Activated T-cell treated with anti-CD3 and anti-CD28 coated beads, Interleukin-2, amount 50 U/mL, for 72 hours (primary cell): ENCODE data around the gene ABCC3. TPM values are rescaled to one million over a fixed set of nuclear protein-coding genes. Genes with fewer than 3 reads are reported as not detected.

Source experiments
- ATAC-seq, 2 donors: fragments of 150-1000 bp; cut with Tn5 transposase; replicated peaks in 1 of 2; 2 replicates each; pipeline ENCODE4 v1.10.0; 2021; ENCODE audit warnings: moderate library complexity in 2 of 2, mild to moderate bottlenecking in 1 of 2
- DNase-seq, 2 donors: peaks; one replicate each; pipeline ENCODE4 v3.0.0; 2021 to 2022; ENCODE audit warnings: mixed read lengths in 1 of 2
- H3K27ac Mint-ChIP-seq: one replicate; pipeline ENCODE4 v1.8.0; 2022; ENCODE audit warnings: mild to moderate bottlenecking, moderate library complexity, mixed read lengths
- H3K27me3 Mint-ChIP-seq: one replicate; pipeline ENCODE4 v1.8.0; 2022; ENCODE audit warnings: low read depth, mixed read lengths
- H3K36me3 Mint-ChIP-seq, 2 donors: one replicate each; pipeline ENCODE4 v1.8.0; 2022; ENCODE audit warnings: mixed read lengths in 2 of 2, mild to moderate bottlenecking in 1 of 2; ENCODE audit not compliant: insufficient read depth in 2 of 2
- H3K4me1 Mint-ChIP-seq: one replicate; pipeline ENCODE4 v1.8.0; 2022; ENCODE audit warnings: low read depth, mixed read lengths
- H3K4me3 Mint-ChIP-seq, 2 donors: one replicate each; pipeline ENCODE4 v1.8.0; 2022; ENCODE audit warnings: mild to moderate bottlenecking in 2 of 2, mixed read lengths in 2 of 2, moderate library complexity in 2 of 2
- H3K9me3 Mint-ChIP-seq, 2 donors: one replicate each; pipeline ENCODE4 v1.8.0; 2022; ENCODE audit warnings: mixed read lengths in 2 of 2
- total RNA-seq, 2 donors: library from RNA; stranded (reverse); gene quantifications; one replicate each; pipeline ENCODE4 v1.2.3, GENCODE V29; 2022

The ABCC3 gene
- not detected for total RNA-seq

GRCh38 chr17:50634224-50634914 lies at the start of gene ABCC3:
TSS of gene ABCC3 (plus strand) at chr17:50634881. CDS start at chr17:50634937, 56 bp downstream.
- DNase-seq (peak; percentile 9 to 23), ATAC-seq (peak; percentile 46 to 49)
- H3K9me3 Mint-ChIP-seq: no peaks in the 10 kb centered on the region
- peak within 1 kb of the TSS in 1 of 2 donors; percentile 36 for H3K4me3 Mint-ChIP-seq
- H3K36me3 Mint-ChIP-seq: no peaks in the 10 kb centered on the region
- H3K27ac Mint-ChIP-seq: no peak within 1 kb of the TSS
- no peaks in the 10 kb centered on the region for H3K4me1 Mint-ChIP-seq
- H3K27me3 Mint-ChIP-seq: peaks cover 69% of the 10 kb centered on the region

- Mint-ChIP-seq H3K9me3 (no peaks in the 10 kb centered on the region), H3K36me3 (no peaks in the 10 kb centered on the region), H3K27ac (no peak overlapping the region), H3K4me3 (no peak overlapping the region), H3K4me1 (no peaks in the 10 kb centered on the region), H3K27me3 (peaks cover 6% of the 10 kb centered on the region)
- ATAC-seq: no peak
- no peak for DNase-seq
Measured at GRCh38 chr17:50585346-50585745, 49.3 kb upstream of the ABCC3 start.

- DNase-seq: no peak
- H3K27me3 Mint-ChIP-seq: peaks cover 6% of the 10 kb centered on the region
- no peaks in the 10 kb centered on the region for H3K4me1 Mint-ChIP-seq
- ATAC-seq: no peak
- H3K4me3 Mint-ChIP-seq: no peak overlapping the region
- no peaks in the 10 kb centered on the region for H3K36me3 Mint-ChIP-seq
- no peak overlapping the region for H3K27ac Mint-ChIP-seq
- no peaks in the 10 kb centered on the region for H3K9me3 Mint-ChIP-seq
Measured at GRCh38 chr17:50585891-50586290, 48.8 kb upstream of the ABCC3 start.

- Mint-ChIP-seq H3K4me1 (no peaks in the 10 kb centered on the region), H3K4me3 (no peak overlapping the region), H3K36me3 (no peaks in the 10 kb centered on the region), H3K27ac (no peak overlapping the region), H3K9me3 (no peaks in the 10 kb centered on the region), H3K27me3 (peaks cover 6% of the 10 kb centered on the region)
- DNase-seq (no peak), ATAC-seq (no peak)
Measured at GRCh38 chr17:50586421-50587247, 48.0 kb upstream of the ABCC3 start.

GRCh38 chr17:50587571-50587970 lies 47.1 kb upstream of the ABCC3 start:
- no peaks in the 10 kb centered on the region for H3K4me1 Mint-ChIP-seq
- no peak overlapping the region for H3K4me3 Mint-ChIP-seq
- no peak for DNase-seq
- no peaks in the 10 kb centered on the region for H3K9me3 Mint-ChIP-seq
- H3K27me3 Mint-ChIP-seq: peaks cover 6% of the 10 kb centered on the region
- H3K36me3 Mint-ChIP-seq: no peaks in the 10 kb centered on the region
- H3K27ac Mint-ChIP-seq: no peak overlapping the region
- no peak for ATAC-seq

- Mint-ChIP-seq H3K27ac (no peak overlapping the region), H3K36me3 (no peaks in the 10 kb centered on the region), H3K4me3 (no peak overlapping the region), H3K9me3 (no peaks in the 10 kb centered on the region), H3K4me1 (no peaks in the 10 kb centered on the region), H3K27me3 (peaks cover 6% of the 10 kb centered on the region)
- DNase-seq (no peak), ATAC-seq (no peak)
Measured at GRCh38 chr17:50588391-50589049, 46.2 kb upstream of the ABCC3 start.

GRCh38 chr17:50589095-50589705 lies 45.5 kb upstream of the ABCC3 start:
- no peak for DNase-seq
- Mint-ChIP-seq H3K4me3 (no peak overlapping the region), H3K36me3 (no peaks in the 10 kb centered on the region), H3K27ac (no peak overlapping the region), H3K27me3 (peaks cover under 1% of the 10 kb centered on the region), H3K9me3 (no peaks in the 10 kb centered on the region), H3K4me1 (no peaks in the 10 kb centered on the region)
- no peak for ATAC-seq

GRCh38 chr17:50590946-50591737 lies 43.5 kb upstream of the ABCC3 start:
- H3K4me3 Mint-ChIP-seq: no peak overlapping the region
- DNase-seq (no peak), ATAC-seq (no peak)
- no peak overlapping the region for H3K27ac Mint-ChIP-seq
- H3K4me1 Mint-ChIP-seq: no peaks in the 10 kb centered on the region
- no peaks in the 10 kb centered on the region for H3K27me3 Mint-ChIP-seq
- no peaks in the 10 kb centered on the region for H3K9me3 Mint-ChIP-seq
- H3K36me3 Mint-ChIP-seq: no peaks in the 10 kb centered on the region

GRCh38 chr17:50593321-50593720 lies 41.4 kb upstream of the ABCC3 start:
- H3K4me3 Mint-ChIP-seq: no peak overlapping the region
- H3K36me3 Mint-ChIP-seq: no peaks in the 10 kb centered on the region
- H3K27me3 Mint-ChIP-seq: no peaks in the 10 kb centered on the region

GRCh38 chr17:50594128-50594823 lies 40.4 kb upstream of the ABCC3 start:
- DNase-seq: no peak
- Mint-ChIP-seq H3K4me1 (no peaks in the 10 kb centered on the region), H3K27ac (no peak overlapping the region), H3K4me3 (no peak overlapping the region), H3K9me3 (no peaks in the 10 kb centered on the region), H3K27me3 (no peaks in the 10 kb centered on the region), H3K36me3 (no peaks in the 10 kb centered on the region)
- ATAC-seq: no peak

More at GRCh38 chr17:50593321-50593720, 41.4 kb upstream of the ABCC3 start:
- H3K4me1 Mint-ChIP-seq: no peaks in the 10 kb centered on the region
- no peak overlapping the region for H3K27ac Mint-ChIP-seq
- DNase-seq: no peak
- no peak for ATAC-seq
- no peaks in the 10 kb centered on the region for H3K9me3 Mint-ChIP-seq

GRCh38 chr17:50594892-50595291 lies 39.8 kb upstream of the ABCC3 start:
- Mint-ChIP-seq H3K36me3 (no peaks in the 10 kb centered on the region), H3K27ac (no peak overlapping the region), H3K4me3 (no peak overlapping the region), H3K27me3 (no peaks in the 10 kb centered on the region), H3K9me3 (no peaks in the 10 kb centered on the region), H3K4me1 (no peaks in the 10 kb centered on the region)
- DNase-seq: no peak
- ATAC-seq: no peak
